H1 (cell line): ENCODE results near the gene VSIR. TPM values are rescaled to one million over a fixed set of nuclear protein-coding genes. Genes with fewer than 3 reads are reported as not detected.

ENCODE experiments used
- polyA plus RNA-seq, 7 experiments: library from polyadenylated mRNA; depleted of rRNA in 3 of 7; stranded (reverse) in 5 of 7; unstranded in 2 of 7; fragments of >200 nt in 5 of 7; fragments of 200-250 nt in 2 of 7; gene quantifications; 1 replicate in 5 of 7; 2 replicates in 1 of 7; 4 replicates in 1 of 7; pipeline versions ENCODE4 v1.2.1 to v1.2.3, GENCODE V29; 2011 to 2013; ENCODE audit warnings: missing spikeins in 2 of 7, mixed read lengths in 2 of 7
- total RNA-seq: library from RNA; stranded (reverse); fragmentation: NEBNext Ultra II Directional; extraction: Animal tissue kit (Norgen Biotek cat#: 25700); gene quantifications from 2 replicates; pipeline ENCODE4 v1.2.1, GENCODE V29; 2021
- TF ChIP-seq, protein P1 (sequence below): fragments of 300-600 bp; sonication (generic); IDR thresholded peaks from 2 replicates; pipeline ENCODE4 v1.7.1; 2012; ENCODE audit warnings: low read length, moderate library complexity, mild to moderate bottlenecking, inconsistent platforms; ENCODE audit not compliant: insufficient replicate concordance

The VSIR gene
- total and polyA plus RNA-seq, 2 of the 8 experiments (the other 6 are each of a cell fraction or from before 2014, with no cell fraction given): 0.33 TPM; not detected in 1

DNA sequence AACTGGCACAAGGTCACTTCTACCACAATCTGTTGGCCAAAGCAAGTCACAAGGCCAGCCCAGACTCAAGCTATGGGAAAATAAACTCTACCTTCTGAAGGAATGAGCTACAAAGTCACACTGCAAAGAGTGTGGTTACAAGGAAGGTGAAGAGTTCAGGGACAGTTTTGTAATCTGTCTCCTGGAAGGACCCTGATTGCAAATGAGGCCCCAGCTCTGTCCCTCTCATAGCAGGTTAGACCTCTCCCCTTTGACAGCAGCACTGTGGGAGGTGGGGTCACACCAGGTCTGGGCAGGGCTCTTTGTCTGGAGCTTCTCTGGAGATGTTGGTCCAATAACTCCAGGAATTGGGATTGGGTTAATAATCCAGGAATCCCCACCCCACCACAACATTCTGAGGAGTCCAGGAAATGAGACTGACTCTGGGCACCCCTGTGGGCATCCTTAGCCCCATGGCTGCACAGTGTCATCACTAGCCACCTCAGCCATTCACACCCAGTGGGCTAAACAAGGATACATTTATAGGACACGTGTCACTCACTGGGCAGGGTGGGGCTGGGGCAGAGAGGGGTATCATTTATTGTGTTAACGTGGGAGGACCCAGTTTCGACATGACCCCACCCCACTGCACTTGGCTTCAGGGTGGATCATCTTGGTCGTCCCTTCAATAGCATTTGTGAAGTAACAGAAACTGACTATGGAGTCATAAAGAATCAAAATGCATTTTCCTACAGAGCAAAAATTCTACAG, 30.1 kb downstream of the VSIR start (continued):
- TF ChIP-seq, protein P1, sequence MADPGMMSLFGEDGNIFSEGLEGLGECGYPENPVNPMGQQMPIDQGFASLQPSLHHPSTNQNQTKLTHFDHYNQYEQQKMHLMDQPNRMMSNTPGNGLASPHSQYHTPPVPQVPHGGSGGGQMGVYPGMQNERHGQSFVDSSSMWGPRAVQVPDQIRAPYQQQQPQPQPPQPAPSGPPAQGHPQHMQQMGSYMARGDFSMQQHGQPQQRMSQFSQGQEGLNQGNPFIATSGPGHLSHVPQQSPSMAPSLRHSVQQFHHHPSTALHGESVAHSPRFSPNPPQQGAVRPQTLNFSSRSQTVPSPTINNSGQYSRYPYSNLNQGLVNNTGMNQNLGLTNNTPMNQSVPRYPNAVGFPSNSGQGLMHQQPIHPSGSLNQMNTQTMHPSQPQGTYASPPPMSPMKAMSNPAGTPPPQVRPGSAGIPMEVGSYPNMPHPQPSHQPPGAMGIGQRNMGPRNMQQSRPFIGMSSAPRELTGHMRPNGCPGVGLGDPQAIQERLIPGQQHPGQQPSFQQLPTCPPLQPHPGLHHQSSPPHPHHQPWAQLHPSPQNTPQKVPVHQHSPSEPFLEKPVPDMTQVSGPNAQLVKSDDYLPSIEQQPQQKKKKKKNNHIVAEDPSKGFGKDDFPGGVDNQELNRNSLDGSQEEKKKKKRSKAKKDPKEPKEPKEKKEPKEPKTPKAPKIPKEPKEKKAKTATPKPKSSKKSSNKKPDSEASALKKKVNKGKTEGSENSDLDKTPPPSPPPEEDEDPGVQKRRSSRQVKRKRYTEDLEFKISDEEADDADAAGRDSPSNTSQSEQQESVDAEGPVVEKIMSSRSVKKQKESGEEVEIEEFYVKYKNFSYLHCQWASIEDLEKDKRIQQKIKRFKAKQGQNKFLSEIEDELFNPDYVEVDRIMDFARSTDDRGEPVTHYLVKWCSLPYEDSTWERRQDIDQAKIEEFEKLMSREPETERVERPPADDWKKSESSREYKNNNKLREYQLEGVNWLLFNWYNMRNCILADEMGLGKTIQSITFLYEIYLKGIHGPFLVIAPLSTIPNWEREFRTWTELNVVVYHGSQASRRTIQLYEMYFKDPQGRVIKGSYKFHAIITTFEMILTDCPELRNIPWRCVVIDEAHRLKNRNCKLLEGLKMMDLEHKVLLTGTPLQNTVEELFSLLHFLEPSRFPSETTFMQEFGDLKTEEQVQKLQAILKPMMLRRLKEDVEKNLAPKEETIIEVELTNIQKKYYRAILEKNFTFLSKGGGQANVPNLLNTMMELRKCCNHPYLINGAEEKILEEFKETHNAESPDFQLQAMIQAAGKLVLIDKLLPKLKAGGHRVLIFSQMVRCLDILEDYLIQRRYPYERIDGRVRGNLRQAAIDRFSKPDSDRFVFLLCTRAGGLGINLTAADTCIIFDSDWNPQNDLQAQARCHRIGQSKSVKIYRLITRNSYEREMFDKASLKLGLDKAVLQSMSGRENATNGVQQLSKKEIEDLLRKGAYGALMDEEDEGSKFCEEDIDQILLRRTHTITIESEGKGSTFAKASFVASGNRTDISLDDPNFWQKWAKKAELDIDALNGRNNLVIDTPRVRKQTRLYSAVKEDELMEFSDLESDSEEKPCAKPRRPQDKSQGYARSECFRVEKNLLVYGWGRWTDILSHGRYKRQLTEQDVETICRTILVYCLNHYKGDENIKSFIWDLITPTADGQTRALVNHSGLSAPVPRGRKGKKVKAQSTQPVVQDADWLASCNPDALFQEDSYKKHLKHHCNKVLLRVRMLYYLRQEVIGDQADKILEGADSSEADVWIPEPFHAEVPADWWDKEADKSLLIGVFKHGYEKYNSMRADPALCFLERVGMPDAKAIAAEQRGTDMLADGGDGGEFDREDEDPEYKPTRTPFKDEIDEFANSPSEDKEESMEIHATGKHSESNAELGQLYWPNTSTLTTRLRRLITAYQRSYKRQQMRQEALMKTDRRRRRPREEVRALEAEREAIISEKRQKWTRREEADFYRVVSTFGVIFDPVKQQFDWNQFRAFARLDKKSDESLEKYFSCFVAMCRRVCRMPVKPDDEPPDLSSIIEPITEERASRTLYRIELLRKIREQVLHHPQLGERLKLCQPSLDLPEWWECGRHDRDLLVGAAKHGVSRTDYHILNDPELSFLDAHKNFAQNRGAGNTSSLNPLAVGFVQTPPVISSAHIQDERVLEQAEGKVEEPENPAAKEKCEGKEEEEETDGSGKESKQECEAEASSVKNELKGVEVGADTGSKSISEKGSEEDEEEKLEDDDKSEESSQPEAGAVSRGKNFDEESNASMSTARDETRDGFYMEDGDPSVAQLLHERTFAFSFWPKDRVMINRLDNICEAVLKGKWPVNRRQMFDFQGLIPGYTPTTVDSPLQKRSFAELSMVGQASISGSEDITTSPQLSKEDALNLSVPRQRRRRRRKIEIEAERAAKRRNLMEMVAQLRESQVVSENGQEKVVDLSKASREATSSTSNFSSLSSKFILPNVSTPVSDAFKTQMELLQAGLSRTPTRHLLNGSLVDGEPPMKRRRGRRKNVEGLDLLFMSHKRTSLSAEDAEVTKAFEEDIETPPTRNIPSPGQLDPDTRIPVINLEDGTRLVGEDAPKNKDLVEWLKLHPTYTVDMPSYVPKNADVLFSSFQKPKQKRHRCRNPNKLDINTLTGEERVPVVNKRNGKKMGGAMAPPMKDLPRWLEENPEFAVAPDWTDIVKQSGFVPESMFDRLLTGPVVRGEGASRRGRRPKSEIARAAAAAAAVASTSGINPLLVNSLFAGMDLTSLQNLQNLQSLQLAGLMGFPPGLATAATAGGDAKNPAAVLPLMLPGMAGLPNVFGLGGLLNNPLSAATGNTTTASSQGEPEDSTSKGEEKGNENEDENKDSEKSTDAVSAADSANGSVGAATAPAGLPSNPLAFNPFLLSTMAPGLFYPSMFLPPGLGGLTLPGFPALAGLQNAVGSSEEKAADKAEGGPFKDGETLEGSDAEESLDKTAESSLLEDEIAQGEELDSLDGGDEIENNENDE: no peak
